HepG2 (cell line): ENCODE measurements around the gene BYSL. TPM values are rescaled to one million over a fixed set of nuclear protein-coding genes. Genes with fewer than 3 reads are reported as not detected.
A peak's percentile ranks its signal among the peaks of the same experiment; 100 is the strongest.

Experiments
- AGO1 ChIP-seq: fragments of 200-400 bp; formaldehyde crosslinking; IDR thresholded peaks from 2 replicates; pipeline ENCODE4 v1.6.1; 2017; ENCODE audit warnings: mild to moderate bottlenecking, low read depth, low read length, moderate library complexity; ENCODE audit not compliant: poor library complexity, severe bottlenecking
- ATF5 ChIP-seq: sonication (generic); formaldehyde crosslinking; IDR thresholded peaks from 2 replicates; pipeline ENCODE4 v1.4.0; 2020; ENCODE audit warnings: mild to moderate bottlenecking, low read depth, missing genetic modification reagents
- KDM6A ChIP-seq: IDR thresholded peaks from 2 replicates; pipeline ENCODE4 v1.6.1; 2016; ENCODE audit warnings: low read depth
- KMT2B ChIP-seq: IDR thresholded peaks from 2 replicates; pipeline ENCODE4 v1.6.1; 2016; ENCODE audit warnings: missing genetic modification reagents, missing compliant biosample characterization
- PBX3 ChIP-seq: sonication (generic); formaldehyde crosslinking; IDR thresholded peaks from 2 replicates; pipeline ENCODE4 v1.8.1; 2023; ENCODE audit warnings: missing genetic modification reagents, inconsistent platforms, borderline replicate concordance
- PRDM15 ChIP-seq: sonication (generic); formaldehyde crosslinking; IDR thresholded peaks from 2 replicates; pipeline ENCODE4 v1.4.0; 2020; ENCODE audit warnings: missing genetic modification reagents
- SATB2 ChIP-seq: sonication (generic); formaldehyde crosslinking; IDR thresholded peaks from 2 replicates; pipeline ENCODE4 v1.5.0; 2020; ENCODE audit warnings: missing genetic modification reagents
- SKI ChIP-seq: fragments of 450-650 bp; IDR thresholded peaks from one replicate; pipeline ENCODE4 v1.6.1; 2018; ENCODE audit warnings: mild to moderate bottlenecking; ENCODE audit not compliant: partially characterized antibody
- SRF ChIP-seq: IDR thresholded peaks from 2 replicates; pipeline ENCODE4 v1.6.1; 2011; ENCODE audit warnings: mild to moderate bottlenecking, low read depth, low read length, moderate library complexity
- SYNCRIP ChIP-seq: fragments of 200-400 bp; formaldehyde crosslinking; IDR thresholded peaks from 2 replicates; pipeline ENCODE4 v1.6.1; 2018; ENCODE audit warnings: mild to moderate bottlenecking, low read depth, low read length; ENCODE audit not compliant: insufficient read depth
- ZBTB44 ChIP-seq: sonication (generic); formaldehyde crosslinking; IDR thresholded peaks from 2 replicates; pipeline ENCODE4 v1.4.0; 2020; ENCODE audit warnings: missing genetic modification reagents
- ZNF318 ChIP-seq: sonication (generic); formaldehyde crosslinking; IDR thresholded peaks from 2 replicates; pipeline ENCODE4 v1.4.0; 2020; ENCODE audit warnings: mild to moderate bottlenecking, missing genetic modification reagents
- polyA plus RNA-seq, 8 experiments: library from polyadenylated mRNA; depleted of rRNA in 3 of 8; stranded (reverse) in 7 of 8; unstranded in 1 of 8; fragments of >200 nt; fragmentation: Illumina TruSeq in 4 of 8; extraction: Trizol in 4 of 8; gene quantifications; 2 replicates each; pipeline versions ENCODE4 v1.2.1 to v1.2.3, GENCODE V29; 2011 to 2016; ENCODE audit warnings: low read depth in 4 of 8, missing spikeins in 1 of 8, mixed read lengths in 1 of 8; ENCODE audit not compliant: insufficient read depth in 1 of 8
- total RNA-seq, 5 experiments: library from RNA; depleted of rRNA; stranded (reverse); fragments of >200 nt; fragmentation: Illumina TruSeq; extraction: Trizol; gene quantifications; 2 replicates each; pipeline ENCODE4 v1.2.3, GENCODE V29; 2016; ENCODE audit warnings: low read depth in 1 of 5

BYSL gene
- total and polyA plus RNA-seq, 2 of the 13 experiments (the other 11 are each of a cell fraction or from before 2014, with no cell fraction given): 27.9 to 28.6 TPM

- TF ChIP-seq ZBTB44 (CRISPR knock-in tag) (0 out of 2 replicates have a peak, but pooled peaks have one; percentile 27), KDM6A (CRISPR knock-in tag) (no peak), SATB2 (no peak), PRDM15 (CRISPR knock-in tag) (peak; percentile 28; the same call in 1 of the 2 replicates), SKI (peak; percentile 72), AGO1 (no peak), PBX3 (CRISPR knock-in tag) (no peak), SRF (no peak), ATF5 (CRISPR knock-in tag) (peak; percentile 62; the same call in 1 of the 2 replicates), SYNCRIP (no peak), KMT2B (CRISPR knock-in tag) (peak; percentile 68; the same call in 1 of the 2 replicates), ZNF318 (CRISPR knock-in tag) (no peak)
These were observed 20.2 kb downstream of the BYSL start, which contains the start of gene CCND3 (continued) for GRCh38 chr6:41941280-41942066.
